ENCODE data around the gene EEF1AKMT4.

DNA sequence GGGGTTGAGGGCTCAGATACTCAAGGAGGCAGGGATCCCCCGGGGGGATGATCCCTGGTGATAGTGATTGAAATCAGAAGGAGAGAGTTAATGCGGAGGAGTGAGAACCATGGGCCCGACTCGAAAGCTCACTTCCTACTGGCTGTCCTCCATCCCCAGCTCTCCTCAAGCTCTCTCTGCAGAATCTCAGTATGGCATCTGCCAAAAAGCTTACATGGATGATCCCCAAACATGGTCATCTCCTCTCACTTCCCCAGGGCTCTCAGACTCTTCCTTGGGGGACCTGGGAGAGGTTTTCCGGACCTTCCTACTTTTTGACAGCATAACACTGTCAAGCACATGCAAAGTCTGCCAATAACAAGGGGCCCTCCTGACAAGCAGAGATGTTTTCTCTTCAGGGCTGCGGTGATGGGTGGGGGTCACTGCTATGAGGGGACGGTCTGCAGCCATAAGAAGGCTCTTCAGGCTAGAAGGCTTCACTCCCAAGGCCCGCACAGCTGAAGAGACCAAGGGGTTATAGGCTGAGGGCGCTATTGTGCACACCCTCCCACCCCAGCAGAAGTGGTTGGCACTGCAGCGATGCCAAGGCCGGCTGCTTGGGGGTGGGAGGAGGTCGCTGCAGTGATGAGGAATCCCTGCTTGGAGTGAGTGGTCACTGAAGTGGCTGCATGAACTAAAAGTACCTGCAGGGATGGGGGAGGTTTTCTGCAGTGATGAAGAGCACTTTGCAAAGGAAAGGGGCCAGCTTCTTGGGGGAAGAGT is 20.9 kb upstream of the EEF1AKMT4 start:
- TF ChIP-seq CTCF (IDR thresholded peaks at IDR 0.05) (no peak), POLR2A (IDR thresholded peaks at IDR 0.05) (no peak)
